Activated CD4-positive, alpha-beta memory T cell treated with anti-CD3 and anti-CD28 coated beads, Interleukin-2, amount 10 ng/mL, durations not matched to agents 7 days and 5 days (primary cell): ENCODE measurements around the gene NR2C2. TPM values are rescaled to one million over a fixed set of nuclear protein-coding genes. Genes with fewer than 3 reads are reported as not detected.
"Not testable (repeated sequence)": the region's sequence is repeated elsewhere in the genome, so short reads cannot be mapped to it uniquely, and the experiment has no call there.

ENCODE experiments used
- CTCF ChIA-PET: fragments of 350-600 bp; sonication (Branson Sonifier 250); formaldehyde crosslinking; loops from one replicate; lab custom pipeline; 2021; ENCODE audit warnings: antibody characterized with exemption, inconsistent platforms; lab: Charles Lee
- POLR2A ChIA-PET: fragments of 350-600 bp; sonication (Branson Sonifier 250); formaldehyde crosslinking; loops from one replicate; lab custom pipeline; 2021; ENCODE audit warnings: antibody characterized with exemption; lab: Charles Lee
- DNase-seq: peaks from one replicate; pipeline ENCODE4 v3.0.0-alpha.2; 2020
- H3K27ac Mint-ChIP-seq: one replicate; pipeline ENCODE4 v1.8.0; 2021; ENCODE audit warnings: mild to moderate bottlenecking, mixed read lengths
- H3K27me3 Mint-ChIP-seq: one replicate; pipeline ENCODE4 v1.8.0; 2021; ENCODE audit warnings: mixed read lengths
- H3K36me3 Mint-ChIP-seq: one replicate; pipeline ENCODE4 v1.8.0; 2021; ENCODE audit warnings: low read depth, mixed read lengths
- H3K4me1 Mint-ChIP-seq: one replicate; pipeline ENCODE4 v1.8.0; 2021; ENCODE audit warnings: mixed read lengths
- H3K4me3 Mint-ChIP-seq: one replicate; pipeline ENCODE4 v1.8.0; 2021; ENCODE audit warnings: mild to moderate bottlenecking, mixed read lengths
- H3K9me3 Mint-ChIP-seq: one replicate; pipeline ENCODE4 v1.8.0; 2021; ENCODE audit warnings: mixed read lengths
- total RNA-seq, 2 experiments: library from RNA; stranded (reverse); gene quantifications; one replicate each; pipeline ENCODE4 v1.2.3, GENCODE V29; 2021

Gene NR2C2
- 10 to 100 TPM; 63.9 to 65.8 TPM for total RNA-seq

DNA sequence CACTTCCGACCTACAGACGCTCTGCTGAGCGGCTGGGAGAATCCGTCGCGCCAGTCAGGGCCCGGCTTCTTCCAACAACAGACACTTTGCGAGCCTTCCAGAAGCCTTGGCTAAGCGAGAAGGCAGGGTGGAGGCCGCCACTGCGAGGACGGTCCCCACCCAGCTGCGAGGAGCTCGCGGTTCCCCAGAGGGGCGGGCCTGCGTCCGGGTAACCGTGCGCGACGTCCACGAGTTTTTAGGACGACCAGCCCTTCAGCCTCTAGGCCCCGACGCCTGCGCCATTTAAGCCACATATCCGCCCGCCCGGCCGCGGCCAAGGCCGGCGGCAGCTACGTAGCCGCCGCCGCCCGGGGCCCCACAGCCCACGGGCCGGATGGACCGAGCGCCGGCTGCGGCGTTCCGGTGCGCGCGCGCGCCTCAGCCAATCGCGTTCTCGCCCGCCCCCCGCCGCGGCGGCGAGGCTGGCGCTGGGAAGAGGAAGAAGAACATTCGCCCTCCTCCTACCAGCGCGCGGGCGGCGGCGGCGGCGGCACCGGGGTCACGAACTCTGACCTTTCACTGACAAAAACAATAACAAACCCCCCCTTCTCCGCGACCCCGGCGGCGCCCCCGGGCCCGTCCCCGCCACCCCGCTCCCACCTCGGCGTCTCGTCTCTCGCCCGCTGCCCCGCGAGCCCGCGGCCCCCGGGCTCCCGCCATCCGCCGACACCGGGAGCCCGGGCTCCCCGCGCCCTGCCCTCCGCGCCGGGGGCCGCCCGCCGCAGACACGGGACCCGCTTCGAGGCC, at the start of gene NR2C2:
NR2C2 (plus strand) TSS at position 484 of the 786 bp plus-strand sequence. CDS start 56,332 bp downstream, outside the sequence.
- Mint-ChIP-seq H3K4me1 (peaks cover 36% of the 10 kb centered on the region), H3K27ac (peak within 1 kb of the TSS; percentile 100), H3K9me3 (no peaks in the 10 kb centered on the region), H3K27me3 (no peaks in the 10 kb centered on the region), H3K36me3 (peaks cover 53% of the 10 kb centered on the region), H3K4me3 (peak within 1 kb of the TSS; percentile 100)
- ChIA-PET POLR2A (interaction anchor here (0.8 to 2.8 kb wide), 19 partner anchors 8 to 1318 kb away, joined by 3 to 33 read pairs (median 4); partner anchors contain the start of genes CAPN7, CCDC174, CHCHD4 and DPH3), CTCF (interaction anchor here (0.8 to 1.8 kb wide), 5 partner anchors 9 to 295 kb away, joined by 3 to 6 read pairs (median 4); partner anchors contain the start of gene CCDC174)
- DNase-seq = peak; percentile 90

DNA sequence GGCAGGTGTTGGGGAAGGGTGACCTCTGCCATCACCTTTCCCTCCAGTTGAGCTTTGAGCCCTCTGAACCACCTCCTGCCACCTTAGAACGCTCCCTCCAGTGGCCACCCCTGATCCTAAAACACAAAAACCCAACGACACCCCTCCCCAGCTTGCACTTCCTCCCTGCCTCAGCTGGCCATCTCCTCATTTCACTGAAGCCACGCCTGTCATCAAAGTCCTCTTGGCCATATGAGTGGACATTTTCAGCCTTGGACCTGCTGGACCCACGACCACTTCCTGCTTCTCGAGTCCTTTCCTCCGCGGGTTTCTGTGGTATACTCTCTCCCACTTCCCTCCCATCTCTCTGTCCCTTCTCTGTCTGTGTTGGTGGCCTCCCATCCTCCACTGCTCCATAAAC, 48.5 kb upstream of the NR2C2 start:
- ChIA-PET CTCF (interaction anchor here (0.9 kb wide), 1 partner anchor 22 kb away, joined by 3 read pairs; no protein-coding TSS in a partner anchor), POLR2A (no interaction called here)
- no peak overlapping the region for H3K4me3 Mint-ChIP-seq
- H3K36me3 Mint-ChIP-seq = no peaks in the 10 kb centered on the region
- H3K27ac Mint-ChIP-seq = no peak overlapping the region
- H3K9me3 Mint-ChIP-seq = no peaks in the 10 kb centered on the region
- no peak for DNase-seq
- H3K27me3 Mint-ChIP-seq = peaks cover 40% of the 10 kb centered on the region
- peaks cover 4% of the 10 kb centered on the region for H3K4me1 Mint-ChIP-seq

DNA sequence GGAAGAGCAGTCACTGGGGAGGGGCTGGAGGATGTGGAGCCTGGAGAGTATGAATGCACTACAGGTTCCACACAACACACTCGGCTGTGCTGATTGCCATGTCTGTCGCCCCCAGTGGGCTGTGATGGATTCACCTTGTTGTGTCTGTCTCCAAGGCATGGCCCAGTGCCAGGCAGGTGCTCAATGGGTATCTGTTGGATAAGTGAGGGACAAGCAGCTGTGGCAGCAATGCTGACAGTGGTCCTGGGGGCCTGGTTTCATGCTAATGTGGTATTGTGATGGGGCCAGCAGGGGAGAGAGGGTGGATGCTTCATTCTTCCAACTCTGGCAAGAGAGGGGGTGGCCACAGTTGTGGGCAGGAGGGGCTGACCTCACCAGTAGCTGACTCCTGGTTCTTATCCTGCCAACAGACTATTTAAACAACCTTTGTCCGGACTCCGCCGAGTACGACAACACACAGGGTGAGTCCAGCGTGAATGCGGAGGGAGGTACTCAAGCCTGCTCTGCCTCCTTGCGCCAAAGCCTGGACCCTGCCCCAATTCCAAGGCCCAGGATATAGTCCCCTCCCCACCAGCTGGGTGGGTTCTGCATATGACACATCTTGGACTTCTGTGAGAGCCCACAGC, 47.3 kb upstream of the NR2C2 start:
- no peak for DNase-seq
- Mint-ChIP-seq H3K4me1 (peaks cover 4% of the 10 kb centered on the region), H3K4me3 (no peak overlapping the region), H3K9me3 (peaks cover 1% of the 10 kb centered on the region), H3K27ac (no peak overlapping the region), H3K27me3 (peaks cover 33% of the 10 kb centered on the region), H3K36me3 (no peaks in the 10 kb centered on the region)
- ChIA-PET CTCF (no interaction called here), POLR2A (no interaction called here)

DNA sequence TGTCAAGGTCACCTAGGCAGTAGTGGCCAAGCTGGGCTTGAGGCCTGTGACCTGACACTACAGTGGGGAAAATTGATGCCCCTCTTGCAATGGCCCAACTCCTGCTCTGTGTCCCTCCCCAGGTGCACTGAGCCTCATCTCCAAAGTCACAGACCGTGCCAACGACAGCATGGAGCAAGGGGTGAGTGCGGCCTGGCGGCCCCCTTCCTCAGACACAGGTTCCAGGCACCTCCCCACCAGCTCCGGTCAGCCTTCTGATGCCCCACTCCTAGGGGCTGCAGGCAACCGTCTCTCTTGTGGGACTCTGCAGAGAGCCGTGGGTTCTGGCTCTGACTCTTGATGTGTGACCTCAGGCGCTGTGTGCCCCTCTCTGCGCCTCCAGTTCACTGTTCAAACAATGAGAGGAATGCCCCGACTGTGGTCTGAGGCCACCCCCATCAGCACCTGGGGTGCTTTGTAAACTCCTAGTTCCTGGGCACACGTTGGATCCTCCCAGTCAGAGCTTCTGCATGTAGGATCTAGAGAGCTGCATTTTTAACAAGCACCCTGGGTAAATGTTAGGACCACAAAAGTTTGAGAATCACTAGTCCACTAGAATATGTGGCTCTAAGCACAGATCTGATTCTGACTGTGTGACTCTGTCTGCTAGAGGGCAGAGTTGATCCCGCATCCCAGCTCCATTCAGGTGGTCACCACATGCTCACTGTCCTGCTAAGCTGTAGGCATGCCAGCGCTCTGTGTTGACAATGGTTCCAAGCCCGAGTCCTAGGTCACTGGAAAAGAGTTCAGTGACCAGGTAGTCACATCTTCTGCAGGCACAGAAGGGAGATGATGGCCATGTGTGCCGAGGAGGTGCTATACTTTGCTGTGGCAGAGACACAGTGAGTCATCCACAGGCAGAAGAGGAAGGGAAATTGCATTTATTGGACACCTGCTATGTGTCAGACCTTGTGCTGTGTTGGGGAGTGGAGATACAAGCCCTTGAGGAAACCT, 46.2 kb upstream of the NR2C2 start:
- Mint-ChIP-seq H3K27me3 (peaks cover 31% of the 10 kb centered on the region), H3K4me3 (no peak overlapping the region), H3K4me1 (peaks cover 4% of the 10 kb centered on the region), H3K27ac (no peak overlapping the region), H3K9me3 (peaks cover 6% of the 10 kb centered on the region), H3K36me3 (no peaks in the 10 kb centered on the region)
- ChIA-PET CTCF (no interaction called here), POLR2A (no interaction called here)
- no peak for DNase-seq

DNA sequence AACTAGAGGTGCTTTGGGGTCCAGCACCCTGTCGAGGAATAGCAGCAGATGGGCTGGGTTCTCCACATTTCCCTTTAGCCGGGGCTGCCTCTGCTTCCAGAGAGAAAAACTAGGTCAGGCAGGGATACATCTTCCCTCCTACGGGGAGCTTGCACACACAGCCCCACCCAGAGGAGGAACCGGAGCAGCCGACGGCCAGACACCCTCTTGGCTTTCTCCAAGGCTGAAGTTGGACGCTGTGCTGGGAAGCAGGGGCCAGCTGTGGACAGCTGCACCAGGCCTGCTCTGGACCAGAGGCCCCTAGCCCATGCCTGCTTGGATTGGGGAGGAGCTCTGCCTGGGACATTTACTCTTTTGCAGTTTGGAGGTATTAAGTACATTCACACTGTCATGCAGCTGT, 44.7 kb upstream of the NR2C2 start:
- H3K4me1 Mint-ChIP-seq = peaks cover 4% of the 10 kb centered on the region
- H3K27ac Mint-ChIP-seq = no peak overlapping the region
- H3K4me3 Mint-ChIP-seq = no peak overlapping the region
- no peaks in the 10 kb centered on the region for H3K36me3 Mint-ChIP-seq
- ChIA-PET POLR2A (no interaction called here), CTCF (no interaction called here)
- DNase-seq = no peak
- H3K9me3 Mint-ChIP-seq = peaks cover 6% of the 10 kb centered on the region
- H3K27me3 Mint-ChIP-seq = peaks cover 22% of the 10 kb centered on the region

DNA sequence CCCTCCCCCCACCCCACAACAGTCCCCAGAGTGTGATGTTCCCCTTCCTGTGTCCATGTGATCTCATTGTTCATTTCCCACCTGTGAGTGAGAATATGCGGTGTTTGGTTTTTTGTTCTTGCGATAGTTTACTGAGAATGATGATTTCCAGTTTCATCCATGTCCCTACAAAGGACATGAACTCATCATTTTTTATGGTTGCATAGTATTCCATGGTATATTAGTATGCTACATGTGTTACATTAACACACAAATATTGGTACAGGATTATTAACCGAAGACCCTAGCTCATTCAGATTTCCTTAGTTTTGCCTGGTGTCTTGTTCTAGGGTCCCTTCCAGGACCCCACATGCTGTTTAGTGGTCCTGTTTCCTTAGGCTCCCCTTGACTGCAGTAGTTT, 43.9 kb upstream of the NR2C2 start:
- H3K36me3 Mint-ChIP-seq, POLR2A ChIA-PET, H3K4me3 Mint-ChIP-seq, DNase-seq, H3K27ac Mint-ChIP-seq, H3K9me3 Mint-ChIP-seq, H3K4me1 Mint-ChIP-seq, CTCF ChIA-PET: not testable (repeated sequence)
- H3K27me3 Mint-ChIP-seq = peaks cover 20% of the 10 kb centered on the region

DNA sequence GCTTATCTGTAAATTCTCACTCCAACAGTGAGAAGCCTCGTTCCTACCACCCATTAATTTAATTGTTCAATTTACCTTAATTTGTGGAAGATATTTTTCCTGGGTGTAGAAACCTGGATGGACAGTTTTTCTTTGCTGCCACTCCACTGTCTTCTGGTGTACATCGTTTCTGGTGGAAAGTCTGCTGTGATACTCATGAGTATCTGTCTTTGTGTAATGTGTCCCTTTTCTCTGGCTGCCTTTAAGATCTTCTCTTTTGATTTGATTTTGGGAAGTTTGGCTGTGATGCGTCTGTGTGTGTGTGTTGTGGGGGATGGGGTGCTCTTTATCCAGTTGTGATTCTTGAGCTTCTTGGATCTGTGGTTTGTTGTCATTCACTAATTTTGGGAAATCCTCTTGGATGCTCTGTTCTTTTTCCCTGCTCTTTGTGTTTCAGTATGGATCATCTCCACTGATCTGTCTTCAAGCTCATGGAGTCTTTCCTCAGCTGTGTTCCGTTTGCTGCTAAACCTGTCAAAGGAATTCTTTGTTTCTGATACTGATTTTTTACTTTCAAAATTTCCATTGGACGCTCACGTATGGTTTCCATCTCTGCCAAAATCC, 42.2 kb upstream of the NR2C2 start:
- CTCF ChIA-PET = interaction anchor here (1.0 kb wide), 1 partner anchor 16 kb away, joined by 4 read pairs; no protein-coding TSS in a partner anchor

DNA sequence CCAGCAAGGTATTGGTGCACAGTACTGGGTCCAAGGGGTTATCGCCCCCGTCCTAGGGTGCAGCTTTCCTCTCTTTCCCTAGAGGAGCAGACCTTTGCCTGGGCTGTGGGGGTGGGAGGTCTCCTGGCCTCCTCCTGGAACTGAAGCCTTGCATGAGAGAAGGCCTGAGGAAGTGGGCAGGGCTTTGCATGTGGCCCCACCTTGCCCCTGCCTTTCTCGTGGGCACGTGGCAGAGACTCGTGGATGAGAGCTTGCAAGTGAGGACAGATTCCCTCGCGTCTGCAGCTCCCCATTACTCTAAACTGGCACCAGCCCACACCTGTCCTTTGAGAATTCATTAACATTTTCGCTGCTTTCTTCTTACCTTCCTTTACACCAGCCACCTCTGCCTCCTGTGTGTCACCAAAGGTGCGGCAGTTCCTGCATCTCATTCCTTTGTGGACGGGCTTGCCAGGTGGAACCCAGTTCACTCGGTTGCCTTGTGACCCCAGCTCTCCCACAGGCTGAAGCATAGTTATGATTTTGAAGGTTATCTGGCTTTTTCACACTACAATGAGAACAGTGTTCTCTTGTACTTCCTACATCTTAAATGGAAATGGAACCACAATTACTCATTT, 40.9 kb upstream of the NR2C2 start:
- H3K27me3 Mint-ChIP-seq = peaks cover 16% of the 10 kb centered on the region
- ChIA-PET CTCF (no interaction called here), POLR2A (interaction anchor here (0.6 kb wide), 1 partner anchor 22 kb away, joined by 3 read pairs; no protein-coding TSS in a partner anchor)
- H3K36me3 Mint-ChIP-seq = no peaks in the 10 kb centered on the region
- H3K27ac Mint-ChIP-seq = no peak overlapping the region
- H3K4me1 Mint-ChIP-seq = no peaks in the 10 kb centered on the region
- no peak for DNase-seq
- H3K4me3 Mint-ChIP-seq = no peak overlapping the region
- H3K9me3 Mint-ChIP-seq = peaks cover 6% of the 10 kb centered on the region

More for the DNA sequence above, 42.2 kb upstream of the NR2C2 start:
- Mint-ChIP-seq H3K27ac (no peak overlapping the region), H3K27me3 (peaks cover 16% of the 10 kb centered on the region), H3K4me1 (no peaks in the 10 kb centered on the region), H3K9me3 (peaks cover 6% of the 10 kb centered on the region), H3K4me3 (no peak overlapping the region), H3K36me3 (no peaks in the 10 kb centered on the region)
- no peak for DNase-seq
- POLR2A ChIA-PET = no interaction called here

DNA sequence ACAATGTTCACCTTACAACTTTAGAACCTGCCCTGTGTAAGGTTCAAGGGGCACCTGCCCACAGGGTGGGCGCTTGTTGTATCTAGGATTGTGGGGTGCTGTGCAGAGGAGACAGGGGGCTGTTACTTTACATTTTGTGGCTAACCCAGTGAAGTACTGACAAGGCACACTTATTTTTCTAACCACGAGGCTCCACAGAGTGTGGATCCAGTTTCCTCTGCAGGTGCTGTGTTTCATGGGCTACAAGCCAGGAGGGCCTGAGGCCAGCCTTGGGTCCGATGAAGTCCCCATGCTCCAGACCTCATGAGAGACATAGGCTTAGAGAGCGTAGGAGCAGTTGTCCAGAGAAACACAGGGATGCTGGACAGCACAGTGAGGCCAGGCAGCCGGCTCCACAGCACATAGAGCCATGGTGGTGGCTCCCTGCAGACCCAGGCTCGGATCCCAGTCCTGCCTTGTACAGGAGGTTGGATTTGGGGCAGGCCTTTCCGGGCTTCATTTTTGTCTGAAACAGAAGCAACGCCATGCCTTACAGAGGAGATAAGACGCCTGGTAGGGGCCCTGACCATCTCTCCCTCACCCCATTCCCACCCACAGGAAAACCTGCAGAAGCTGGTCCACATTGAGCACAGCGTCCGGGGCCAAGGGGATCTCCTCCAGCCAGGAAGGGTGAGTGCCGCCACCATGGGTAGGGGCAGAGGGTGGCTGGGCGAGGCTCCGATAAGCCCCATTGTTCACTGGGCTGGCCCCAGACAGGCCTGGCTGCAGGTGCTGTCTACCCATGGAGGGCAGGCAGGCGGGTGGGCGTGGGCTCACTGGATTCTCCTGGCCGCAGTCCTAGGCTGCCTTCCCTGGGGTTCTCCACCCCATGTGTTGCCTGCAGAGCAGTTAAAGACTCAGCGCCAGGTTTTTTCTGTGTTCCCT, 40.1 kb upstream of the NR2C2 start:
- ChIA-PET POLR2A (no interaction called here), CTCF (no interaction called here)
- Mint-ChIP-seq H3K36me3 (no peaks in the 10 kb centered on the region), H3K27ac (no peak overlapping the region), H3K9me3 (peaks cover 6% of the 10 kb centered on the region), H3K4me1 (no peaks in the 10 kb centered on the region), H3K4me3 (no peak overlapping the region), H3K27me3 (peaks cover 17% of the 10 kb centered on the region)
- DNase-seq = no peak

DNA sequence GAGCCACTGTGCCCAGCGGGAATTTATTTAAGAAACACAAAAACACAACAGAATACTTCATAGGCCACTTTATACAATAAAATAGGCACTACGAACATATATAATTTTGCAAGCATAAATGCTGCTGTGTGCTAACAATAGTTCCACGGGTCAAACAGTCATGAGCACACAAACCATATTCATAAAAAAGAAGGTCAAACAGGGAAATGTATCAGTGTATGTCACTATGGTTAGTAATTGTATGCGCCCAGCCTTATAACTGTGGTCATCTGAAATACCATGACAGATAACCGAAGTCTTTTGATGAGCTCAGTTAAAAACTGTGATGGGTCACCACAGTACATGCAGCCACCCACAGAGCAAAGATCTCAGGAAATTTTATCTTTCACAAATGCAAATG, 38.1 kb upstream of the NR2C2 start:
- Mint-ChIP-seq H3K9me3 (peaks cover 6% of the 10 kb centered on the region), H3K4me3 (no peak overlapping the region), H3K36me3 (no peaks in the 10 kb centered on the region), H3K27me3 (peaks cover 19% of the 10 kb centered on the region), H3K4me1 (no peaks in the 10 kb centered on the region), H3K27ac (no peak overlapping the region)
- ChIA-PET CTCF (interaction anchor here (0.7 to 1.2 kb wide), 2 partner anchors 12 to 166 kb away, joined by 3 to 4 read pairs; no protein-coding TSS in a partner anchor), POLR2A (no interaction called here)
- DNase-seq = no peak

DNA sequence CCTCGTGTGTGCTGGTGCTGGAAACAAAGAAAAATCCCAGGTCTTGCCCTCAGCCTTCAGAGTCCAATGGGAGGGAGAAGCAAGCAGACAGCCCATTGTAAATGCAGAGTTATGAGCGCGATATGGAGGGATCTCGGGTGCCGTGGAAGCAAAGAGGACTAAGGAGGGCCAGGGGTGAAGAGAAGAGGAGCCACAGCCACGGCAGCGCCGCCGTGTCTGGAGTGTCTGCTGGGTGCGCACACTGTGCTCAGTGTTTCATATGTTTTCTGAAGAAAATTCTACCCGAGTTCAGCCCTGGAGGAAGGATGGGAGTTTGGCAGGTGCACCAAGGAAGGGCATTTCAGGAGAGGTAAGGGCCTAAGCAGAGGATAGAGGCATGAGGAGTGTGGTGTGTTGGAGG, 35.7 kb upstream of the NR2C2 start:
- ChIA-PET CTCF (interaction anchor here (2.1 to 2.3 kb wide), 2 partner anchors 10 to 15 kb away, joined by 6 read pairs; no protein-coding TSS in a partner anchor), POLR2A (no interaction called here)
- H3K4me1 Mint-ChIP-seq = no peaks in the 10 kb centered on the region

More for the DNA sequence above, 35.7 kb upstream of the NR2C2 start:
- H3K27me3 Mint-ChIP-seq = peaks cover 11% of the 10 kb centered on the region
- no peak for DNase-seq
- no peak overlapping the region for H3K27ac Mint-ChIP-seq
- H3K36me3 Mint-ChIP-seq = no peaks in the 10 kb centered on the region
- H3K4me3 Mint-ChIP-seq = no peak overlapping the region
- no peaks in the 10 kb centered on the region for H3K9me3 Mint-ChIP-seq
